Daoy (cell line): ENCODE data around the gene BBS2. TPM values are rescaled to one million over a fixed set of nuclear protein-coding genes. Genes with fewer than 3 reads are reported as not detected.

Source experiments
- DNase-seq: peaks from one replicate; pipeline ENCODE4 v3.0.0-alpha.2; 2015; ENCODE audit warnings: low read depth
- total RNA-seq: library from RNA; depleted of rRNA; stranded (reverse); fragments of >200 nt; shearing (Covaris generic); gene quantifications from 2 replicates; pipeline ENCODE4 v1.2.3, GENCODE V29; 2014

The BBS2 gene
- total RNA-seq, 1 experiment from 2014 or later = 22.8 TPM

DNA sequence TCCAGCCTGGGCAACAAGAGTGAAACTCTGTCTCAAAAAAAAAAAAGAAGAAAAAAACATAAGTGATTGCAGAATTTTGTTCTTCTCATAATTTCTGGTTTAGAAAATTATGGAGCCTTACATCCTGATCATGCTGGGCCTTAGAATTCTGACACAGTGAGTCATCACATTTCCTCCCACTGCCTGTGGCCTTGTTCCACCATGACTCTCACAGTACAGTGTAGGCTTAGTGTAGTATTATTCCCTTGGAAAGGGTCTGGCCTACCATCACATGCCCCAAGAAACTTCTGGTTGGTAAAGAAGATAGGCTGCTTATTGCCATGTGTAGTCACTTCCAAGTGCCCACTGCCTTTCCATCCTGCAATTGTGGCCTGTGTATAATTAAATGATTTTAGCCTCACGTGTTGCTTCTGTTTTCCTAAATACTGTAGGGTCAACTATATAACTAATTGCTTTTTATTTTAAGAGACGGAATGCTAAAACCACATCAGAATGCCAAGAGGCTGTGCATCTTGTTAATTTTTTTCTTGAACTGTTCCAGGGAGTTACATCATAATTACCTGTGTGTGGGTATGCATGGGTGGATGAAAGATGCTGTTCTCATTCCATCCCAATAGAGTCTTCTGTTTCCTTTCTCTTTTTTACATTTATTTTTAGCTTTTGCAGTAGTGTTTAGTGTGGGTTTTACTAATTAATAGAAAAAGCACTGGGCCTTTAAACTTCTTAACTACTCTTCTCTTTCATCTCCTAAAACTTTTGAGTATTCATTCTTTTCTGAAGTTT is 42.5 kb downstream of the BBS2 start:
- DNase-seq = peak; percentile 80

DNA sequence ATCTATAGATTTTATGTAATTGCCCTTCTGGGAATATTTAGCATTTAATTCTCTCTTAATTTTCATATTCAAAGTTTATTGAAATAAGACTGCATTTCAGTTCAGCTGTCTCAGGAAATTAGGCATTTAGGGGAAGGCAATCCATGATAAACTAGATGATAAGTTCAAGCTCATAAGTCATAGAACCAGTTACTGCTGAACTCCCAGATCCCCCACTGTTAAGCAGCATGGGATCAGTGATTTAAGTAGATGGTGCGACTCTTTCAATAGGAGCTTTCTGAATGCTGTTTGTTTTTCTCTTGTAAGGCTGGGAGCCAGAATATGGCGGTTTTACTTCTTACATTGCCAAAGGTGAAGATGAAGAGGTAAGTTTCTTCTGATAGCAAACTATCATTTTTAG is 44.6 kb downstream of the BBS2 start:
- DNase-seq = no peak

DNA sequence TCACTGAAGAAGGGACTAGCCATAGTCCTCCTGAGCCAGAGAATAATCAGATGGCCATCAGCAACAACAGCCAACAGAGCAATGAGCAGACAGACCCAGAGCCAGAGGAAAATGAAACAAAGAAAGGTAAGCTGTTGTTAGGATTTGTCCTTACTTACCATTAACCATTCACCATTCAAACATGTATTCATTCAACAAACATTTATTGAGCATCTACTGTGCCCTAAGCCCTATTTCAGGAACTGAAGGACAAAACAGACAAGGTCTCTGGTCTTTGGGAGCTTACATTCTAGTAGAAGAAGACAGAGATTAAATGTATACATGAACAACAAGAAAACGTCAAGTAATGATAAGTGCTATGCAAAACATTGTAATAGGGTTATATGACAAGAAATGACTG is 49.2 kb downstream of the BBS2 start:
- DNase-seq = no peak

DNA sequence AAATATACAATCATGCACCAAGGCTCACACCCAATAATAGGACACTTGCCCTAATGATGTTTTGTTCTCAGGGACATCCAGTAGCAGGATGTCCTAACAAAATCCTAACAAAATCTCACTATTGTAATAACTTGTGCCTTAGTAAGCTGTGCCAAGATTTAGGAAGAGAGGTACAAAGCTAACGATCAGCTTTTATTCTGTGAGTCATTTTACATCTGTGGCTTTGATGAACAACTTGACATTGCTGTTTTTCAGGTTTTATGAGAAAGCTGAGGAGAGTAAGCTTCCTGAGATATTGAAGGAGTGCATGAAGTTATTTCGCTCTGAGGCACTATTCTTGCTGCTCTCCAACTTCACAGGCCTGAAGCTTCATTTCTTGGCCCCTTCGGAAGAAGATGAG is 49.6 kb downstream of the BBS2 start:
- DNase-seq = no peak

DNA sequence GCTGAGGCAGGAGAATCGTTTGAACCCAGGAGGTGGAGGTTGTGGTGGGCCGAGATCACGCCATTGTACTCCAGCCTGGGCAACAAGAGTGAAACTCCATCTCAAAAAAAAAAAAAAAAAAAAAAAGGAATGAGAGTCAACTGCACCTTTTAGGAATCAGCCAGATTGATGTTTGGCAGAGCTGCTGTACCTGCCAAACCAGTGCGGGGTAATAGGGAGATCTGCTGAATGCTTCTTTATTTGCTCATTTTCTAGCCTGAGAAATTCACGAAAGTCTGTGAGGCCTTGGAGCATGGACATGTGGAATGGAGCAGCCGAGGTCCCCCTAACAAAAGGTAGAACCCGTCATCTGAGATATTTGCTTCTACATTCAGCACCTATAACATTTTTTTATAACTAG is 50.1 kb downstream of the BBS2 start:
- DNase-seq = no peak

DNA sequence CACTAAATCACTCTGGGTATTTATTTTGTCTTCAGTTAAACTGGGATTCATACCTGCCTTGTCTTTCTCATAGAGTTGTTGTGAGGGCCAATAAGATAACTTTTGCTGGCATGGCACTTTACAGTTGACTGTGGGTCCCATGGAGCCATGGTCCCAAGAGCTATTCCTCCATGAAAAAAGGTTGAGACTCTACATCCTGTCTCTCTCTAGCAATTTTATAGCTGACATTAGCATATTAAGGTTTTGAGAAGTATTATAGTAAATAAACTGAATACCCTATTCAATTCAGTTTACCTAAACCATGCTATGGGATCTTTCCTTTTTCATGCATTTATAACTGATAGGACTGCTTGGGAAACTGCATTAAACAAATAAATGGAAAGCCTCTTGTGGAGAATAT is 51.0 kb downstream of the BBS2 start:
- no peak for DNase-seq

DNA sequence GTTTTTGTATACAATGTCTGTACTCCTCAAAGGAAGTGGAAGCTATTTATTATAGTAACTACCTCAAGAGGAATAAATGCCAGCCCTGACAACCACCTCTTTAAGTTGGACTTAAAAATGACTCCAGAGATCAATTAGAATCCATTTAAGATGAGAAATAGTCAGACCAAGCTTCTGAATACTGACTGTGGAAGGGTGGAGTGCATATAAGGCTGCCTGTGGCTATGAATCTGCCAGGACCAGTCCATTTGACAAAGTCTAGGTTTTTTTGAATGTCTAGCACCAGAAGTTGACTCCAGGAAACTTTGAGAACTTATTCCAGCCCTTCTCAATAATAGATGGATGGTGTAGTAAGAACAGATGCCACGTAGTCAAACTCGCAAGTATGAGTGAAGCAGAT is 53.5 kb downstream of the BBS2 start:
- DNase-seq = no peak

DNA sequence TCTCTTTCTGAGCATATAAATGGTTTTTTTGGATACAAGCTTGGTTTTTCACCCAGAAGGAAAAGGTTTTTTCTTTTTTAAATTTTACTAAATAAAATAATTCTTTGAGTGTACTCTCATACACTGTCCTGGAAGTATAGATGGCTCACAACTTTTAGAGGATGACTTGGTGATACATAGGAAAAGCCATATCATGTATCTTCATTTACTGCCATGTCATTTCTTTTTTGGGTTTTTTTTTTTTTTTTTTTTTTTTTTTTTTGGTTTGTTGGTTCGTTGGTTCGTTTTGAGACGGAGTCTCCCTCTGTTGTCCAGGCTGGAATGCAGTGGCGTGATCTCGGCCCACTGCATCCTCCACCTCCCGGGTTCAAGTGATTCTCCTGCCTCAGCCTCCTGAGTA is 56.7 kb downstream of the BBS2 start:
- no peak for DNase-seq

DNA sequence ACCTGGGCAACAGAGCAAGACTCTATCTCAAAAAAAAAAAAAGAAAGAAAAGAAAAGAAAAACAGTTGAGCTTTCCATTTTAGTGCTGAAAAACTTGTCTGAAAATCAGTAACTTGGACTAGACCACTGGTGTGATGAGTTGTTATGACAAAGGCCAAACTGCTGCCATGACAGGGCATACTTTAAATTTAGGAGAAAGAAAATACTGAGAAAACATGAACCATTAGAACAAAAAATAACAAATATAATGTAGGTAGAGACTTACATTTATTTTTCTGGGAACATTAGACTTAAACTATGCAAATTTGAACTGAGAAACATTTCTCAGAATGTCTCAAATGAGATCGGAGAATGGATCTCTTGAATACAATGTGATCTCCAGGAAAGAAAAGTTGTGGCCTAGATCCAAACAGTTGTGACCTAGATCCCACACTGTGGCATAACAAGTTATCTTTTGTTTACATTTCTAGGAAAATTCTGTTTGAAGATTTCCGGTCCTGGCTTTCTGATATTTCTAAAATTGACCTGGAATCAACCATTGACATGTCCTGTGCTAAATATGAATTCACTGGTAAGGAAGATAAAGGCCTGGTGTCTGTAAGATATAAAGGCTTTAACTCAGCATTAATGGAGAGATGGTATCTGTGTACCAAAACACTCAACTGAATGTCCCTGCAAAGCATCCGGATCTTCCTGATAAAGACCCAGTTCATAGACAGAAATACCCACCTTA is 57.6 kb downstream of the BBS2 start:
- no peak for DNase-seq

DNA sequence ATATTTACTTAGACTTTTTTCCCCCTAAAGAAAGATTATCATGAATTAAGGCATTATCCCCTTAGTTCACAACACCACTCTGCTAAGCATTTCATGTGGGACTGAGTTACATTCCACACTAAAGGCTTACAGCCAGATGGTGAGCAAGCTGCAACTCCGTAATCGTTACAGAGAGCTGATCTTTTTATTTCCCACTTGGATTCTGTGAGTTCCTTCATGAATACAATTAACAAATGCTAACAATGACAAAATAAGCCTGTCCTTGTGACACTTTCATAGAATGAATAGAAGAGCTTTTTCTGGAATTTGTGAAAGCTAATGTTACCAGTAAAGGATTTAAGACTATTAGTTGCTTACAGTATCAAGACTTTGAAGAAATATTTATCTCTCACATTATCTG is 59.7 kb downstream of the BBS2 start:
- DNase-seq = no peak

DNA sequence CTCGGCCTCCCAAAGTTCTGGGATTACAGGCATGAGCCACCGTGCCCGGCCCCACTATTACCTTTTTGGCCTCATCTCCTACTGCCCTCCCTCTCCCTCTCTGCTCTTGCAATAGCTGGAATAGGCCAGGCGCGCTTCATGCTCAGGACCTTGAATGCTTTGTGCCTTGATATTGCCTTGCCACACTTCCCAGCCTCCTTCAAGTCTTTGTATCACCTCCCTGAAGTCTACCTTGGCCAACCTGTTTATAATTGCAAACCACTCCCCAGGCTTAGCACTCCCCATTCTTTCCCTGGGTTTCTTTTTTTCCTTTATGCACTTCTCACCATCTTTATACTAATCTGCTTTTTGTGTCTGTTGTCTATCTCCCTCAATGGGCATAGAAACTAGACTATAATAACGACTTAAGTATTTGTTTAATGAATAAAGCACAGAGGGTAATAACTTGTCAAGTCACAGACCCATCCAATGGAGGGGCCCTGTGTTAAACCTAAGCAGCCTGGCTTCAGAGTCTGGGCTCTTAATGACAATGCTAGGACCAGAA is 61.8 kb downstream of the BBS2 start:
- DNase-seq = no peak

DNA sequence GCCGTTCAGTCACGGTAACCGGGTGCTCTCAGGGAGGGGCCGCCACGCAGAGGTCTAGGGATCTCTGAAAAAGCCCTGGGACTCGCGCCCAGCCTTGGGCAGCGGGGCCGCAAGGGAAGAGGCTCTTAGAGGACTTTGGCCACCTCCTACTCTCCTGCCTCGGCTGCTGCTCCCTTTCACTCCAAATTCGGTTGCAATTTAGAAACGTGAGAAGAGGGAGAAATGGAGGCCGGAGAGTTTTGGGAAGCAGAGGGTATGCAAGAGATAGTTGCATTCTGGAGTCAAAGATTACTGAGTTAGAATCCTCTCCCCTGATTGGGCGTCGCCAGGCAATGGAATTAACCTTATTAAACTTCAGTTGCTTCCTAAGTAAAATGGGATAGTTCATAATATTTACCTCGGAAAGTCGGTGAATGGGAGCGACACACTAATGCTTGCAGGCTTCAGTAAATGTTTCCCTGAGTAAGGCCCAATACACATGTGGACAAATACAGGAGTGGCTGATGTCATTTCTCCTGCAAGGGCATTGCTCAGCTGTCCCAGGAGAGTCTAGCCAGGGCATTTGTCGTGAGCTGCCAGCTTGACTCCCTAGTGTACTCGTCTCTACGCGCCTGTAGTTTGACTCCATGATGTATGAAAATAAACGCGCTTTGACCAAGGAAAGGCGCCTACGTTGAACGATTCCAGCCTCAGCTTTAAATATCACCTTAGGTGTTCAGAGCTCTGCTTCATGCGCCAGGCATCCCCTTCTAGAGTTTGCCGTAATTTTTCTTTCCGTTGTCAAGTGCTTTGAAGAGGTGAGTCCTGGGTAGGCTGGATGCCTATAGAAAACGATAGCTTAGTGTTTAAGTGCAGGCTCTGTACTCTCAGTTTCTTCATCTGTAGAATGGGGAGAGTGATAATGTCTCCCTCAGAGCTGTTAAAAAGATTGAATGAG is 67.8 kb downstream of the BBS2 start:
- DNase-seq = peak; percentile 23

DNA sequence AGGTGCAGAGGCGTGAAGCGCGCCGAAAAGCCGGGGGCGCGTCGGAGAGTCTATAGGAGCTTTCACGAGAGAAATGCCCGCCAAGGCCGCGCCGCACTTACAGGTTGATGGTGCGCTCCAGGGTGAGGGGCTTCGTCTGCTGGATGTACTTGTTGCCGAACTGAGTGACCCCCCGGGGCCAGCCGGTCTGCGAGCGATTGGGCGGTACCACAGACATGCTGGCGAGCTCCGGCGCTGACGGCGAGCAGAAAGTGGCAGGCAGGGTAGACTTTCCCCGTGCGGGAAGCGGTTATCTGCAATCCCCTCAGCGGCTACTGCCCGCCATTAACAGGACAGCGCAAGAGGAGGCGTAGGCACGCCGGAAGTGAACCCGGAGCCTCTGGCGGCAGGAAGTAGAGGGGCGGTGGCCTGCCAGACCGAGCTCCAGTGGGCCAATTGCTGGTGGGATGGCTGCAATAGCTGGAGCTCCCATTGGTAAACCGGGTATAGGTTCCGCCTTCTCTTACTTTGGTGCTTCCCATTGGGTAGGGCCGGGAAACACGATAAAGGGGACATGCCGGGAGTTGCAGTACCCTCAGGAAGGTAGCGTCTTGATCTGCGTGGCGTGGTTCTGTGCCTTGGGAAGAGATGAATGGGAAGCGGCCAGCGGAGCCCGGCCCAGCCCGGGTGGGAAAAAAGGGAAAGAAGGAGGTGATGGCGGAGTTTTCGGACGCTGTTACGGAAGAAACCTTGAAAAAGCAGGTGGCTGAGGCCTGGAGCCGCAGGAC is 68.7 kb downstream of the BBS2 start, which contains the start of the genes NUDT21 and OGFOD1:
NUDT21 (minus strand) TSS at position 347 of the 767 bp plus-strand sequence; CDS start at position 217, 130 bp downstream.
OGFOD1 (plus strand) TSS at position 569 of the 767 bp plus-strand sequence; CDS start at position 628, 59 bp downstream.
- peak; percentile 96 for DNase-seq

DNA sequence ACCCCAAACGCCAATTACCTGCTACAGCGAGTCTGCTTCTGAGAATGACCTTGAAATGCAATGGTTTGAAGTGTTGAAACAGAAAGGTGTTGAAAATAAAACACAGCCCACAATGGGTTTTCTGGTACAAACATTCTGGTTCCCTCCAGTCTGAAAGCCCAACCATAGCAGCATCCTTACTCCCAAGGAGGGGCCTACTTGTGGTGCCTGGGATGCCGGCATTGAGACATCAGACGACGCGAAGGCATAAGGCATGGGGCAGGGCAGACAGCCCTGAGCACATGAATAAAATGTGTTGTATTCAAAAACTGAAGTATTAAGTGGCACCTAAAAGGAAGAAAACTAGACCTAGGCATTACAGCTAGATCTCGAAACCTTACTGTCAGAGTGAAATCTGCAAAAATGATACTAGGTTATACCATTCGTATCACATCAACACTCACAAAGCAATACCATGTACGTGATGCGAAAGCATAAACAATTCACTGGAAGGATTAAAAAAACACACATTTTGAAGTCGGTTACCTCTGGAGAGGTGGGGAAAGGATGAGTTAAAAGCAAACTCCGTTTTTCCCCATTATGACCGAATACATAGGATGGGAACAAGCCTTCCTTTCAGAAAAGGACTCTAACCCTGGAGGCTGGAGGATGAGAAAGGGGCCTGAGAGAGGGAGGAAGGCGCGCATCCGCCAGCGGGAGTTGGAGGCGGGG is 69.4 kb downstream of the BBS2 start:
- DNase-seq = no peak

DNA sequence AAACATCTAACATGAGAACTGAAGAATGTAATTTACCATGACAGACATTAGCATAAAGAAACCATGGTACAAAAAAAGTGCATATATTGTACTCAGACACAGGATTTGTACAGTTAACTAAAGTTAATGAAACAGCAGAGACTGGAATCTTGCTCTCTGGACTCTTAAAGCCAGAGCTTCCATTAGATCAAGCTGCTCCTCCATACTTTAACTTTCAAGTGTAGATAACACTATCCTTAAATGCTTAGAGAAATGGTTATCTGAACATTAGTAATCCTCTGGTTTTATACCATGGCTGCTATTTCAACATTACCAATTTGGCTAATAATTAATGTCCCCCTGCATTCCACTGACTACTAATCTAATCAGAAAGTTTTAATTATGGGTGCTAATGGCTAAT is 71.8 kb downstream of the BBS2 start:
- no peak for DNase-seq

DNA sequence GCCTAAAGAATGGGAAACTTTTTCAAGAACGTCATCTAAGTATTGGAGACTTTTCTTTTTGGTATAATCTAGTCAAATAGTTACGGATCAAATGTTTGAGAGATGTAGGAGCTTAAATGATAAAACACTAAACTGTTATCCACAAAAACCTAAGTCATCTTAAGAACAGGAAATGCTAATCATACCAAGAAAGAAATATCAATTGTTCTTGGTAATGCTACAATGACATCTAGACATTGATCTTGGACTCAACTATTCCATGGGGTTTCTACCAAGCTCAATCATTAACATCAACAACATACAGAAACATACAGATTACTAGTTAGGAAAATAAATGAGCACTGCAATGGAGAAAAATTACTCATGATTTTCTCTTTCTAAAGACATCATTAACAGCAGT is 72.5 kb downstream of the BBS2 start:
- no peak for DNase-seq

DNA sequence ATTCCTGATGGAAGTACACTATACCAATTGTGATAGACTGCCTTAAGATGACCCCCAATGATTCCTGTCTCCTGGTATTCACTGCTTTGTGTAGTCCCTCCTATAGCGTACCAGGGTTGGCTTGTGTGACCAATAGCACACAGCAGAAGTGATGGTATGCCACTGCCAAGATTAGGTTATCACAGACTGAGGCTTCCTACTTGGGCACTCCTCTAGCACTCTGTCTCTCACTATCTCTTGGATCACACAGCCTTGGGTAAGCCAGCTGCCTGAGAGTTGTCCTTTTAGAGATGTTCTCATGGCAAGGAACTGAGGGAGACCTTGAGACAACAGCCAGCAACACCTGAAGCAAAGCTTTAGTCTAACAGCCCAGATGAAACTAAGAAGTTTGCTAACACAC is 81.8 kb downstream of the BBS2 start:
- no peak for DNase-seq

DNA sequence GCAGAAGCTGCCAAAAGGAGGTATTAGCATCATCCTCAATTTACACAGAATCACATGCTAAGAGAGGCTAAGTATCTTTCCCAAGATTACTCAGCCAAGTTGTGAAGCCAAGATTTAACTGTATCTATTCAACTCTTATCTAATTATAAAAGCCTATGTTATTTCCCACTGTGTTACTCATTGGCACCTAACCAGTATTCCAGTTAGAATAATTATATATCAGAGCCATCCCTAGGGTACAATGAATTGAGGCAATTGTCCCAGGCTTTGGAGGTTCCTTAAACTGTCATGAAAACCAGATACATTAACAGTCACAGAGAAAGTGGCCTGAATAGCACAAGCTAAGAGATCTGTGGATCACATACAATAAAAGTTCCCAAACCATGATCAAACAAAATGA is 83.6 kb downstream of the BBS2 start:
- no peak for DNase-seq
